Lower leg skin (tissue), 4 donors: ENCODE data around the gene ABR. TPM values are rescaled to one million over a fixed set of nuclear protein-coding genes. Genes with fewer than 3 reads are reported as not detected.

ENCODE experiments used
- DNase-seq, 2 donors: peaks; one replicate each; pipeline ENCODE4 v3.0.0-alpha.2; 2019; ENCODE audit warnings: low spot score in 2 of 2
- H3K4me3 ChIP-seq: fragments of 200-600 bp; sonication (generic); 2 replicates; pipeline ENCODE4 v1.5.1; 2017; ENCODE audit warnings: mild to moderate bottlenecking, low read depth; ENCODE audit not compliant: poor library complexity, severe bottlenecking
- POLR2A ChIP-seq, 2 donors: fragments of 450-650 bp; IDR thresholded peaks; one replicate each; pipeline ENCODE4 v1.6.1; 2016 to 2017; ENCODE audit warnings: antibody characterized with exemption in 2 of 2, mild to moderate bottlenecking in 1 of 2, moderate library complexity in 1 of 2
- WGBS, 2 donors: methylation state at CpG; one replicate each; pipeline ENCODE4 v1.1.5; 2018; 5-methylcytosine and 5-hydroxymethylcytosine counted together
- intact Hi-C: fragments of 100-400 bp; cut with DNase I; formaldehyde crosslinking; loops from one replicate; pipeline ENCODE4 v1.15.0; 2023; ENCODE audit warnings: low total_unique reads
- total RNA-seq, 4 donors: library from RNA; depleted of rRNA; stranded (reverse); fragments of >200 nt; gene quantifications; one replicate each; pipeline ENCODE4 v1.1.0, GENCODE V29; 2016
- TF ChIP-seq, protein P1 (sequence below), 3 donors: fragments of 450-650 bp; IDR thresholded peaks; one replicate each; pipeline ENCODE4 v1.5.1; 2016; ENCODE audit warnings: antibody characterized with exemption in 3 of 3, mild to moderate bottlenecking in 3 of 3, moderate library complexity in 2 of 3

The ABR gene
- total RNA-seq, 4 donors from 2014 or later: 60.9 to 98.8 (median 88.3) TPM

DNA sequence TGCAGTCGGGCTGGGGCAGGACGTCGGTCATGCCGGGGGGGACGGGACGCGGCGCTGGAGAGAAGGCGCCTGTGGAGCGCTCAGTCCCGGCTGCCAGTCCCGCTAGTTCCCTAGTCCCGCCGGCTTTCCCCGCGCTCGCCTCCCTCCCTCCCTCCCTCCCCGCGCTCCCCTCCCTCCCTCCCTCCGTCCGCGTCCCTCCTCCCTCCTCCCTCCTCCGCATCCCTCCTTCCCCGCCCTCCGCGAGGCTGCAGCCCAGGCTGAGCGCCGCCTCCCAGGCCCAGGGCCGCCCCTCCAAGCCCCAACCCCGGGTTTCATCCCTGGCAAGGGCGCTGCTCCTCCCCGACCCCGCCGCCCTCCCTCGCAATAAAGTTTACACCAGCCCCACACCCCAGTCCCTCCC, 148.1 kb downstream of the ABR start:
- no peak for DNase-seq
- WGBS, 2 donors: 42 to 45% methylated on average over 18 to 27 of the region's 35 CpGs
- intact Hi-C loops: no loop called here
- no peak overlapping the region for H3K4me3 ChIP-seq
- no peak for TF ChIP-seq POLR2A (IDR thresholded peaks at IDR 0.05)
- TF ChIP-seq, protein P1, sequence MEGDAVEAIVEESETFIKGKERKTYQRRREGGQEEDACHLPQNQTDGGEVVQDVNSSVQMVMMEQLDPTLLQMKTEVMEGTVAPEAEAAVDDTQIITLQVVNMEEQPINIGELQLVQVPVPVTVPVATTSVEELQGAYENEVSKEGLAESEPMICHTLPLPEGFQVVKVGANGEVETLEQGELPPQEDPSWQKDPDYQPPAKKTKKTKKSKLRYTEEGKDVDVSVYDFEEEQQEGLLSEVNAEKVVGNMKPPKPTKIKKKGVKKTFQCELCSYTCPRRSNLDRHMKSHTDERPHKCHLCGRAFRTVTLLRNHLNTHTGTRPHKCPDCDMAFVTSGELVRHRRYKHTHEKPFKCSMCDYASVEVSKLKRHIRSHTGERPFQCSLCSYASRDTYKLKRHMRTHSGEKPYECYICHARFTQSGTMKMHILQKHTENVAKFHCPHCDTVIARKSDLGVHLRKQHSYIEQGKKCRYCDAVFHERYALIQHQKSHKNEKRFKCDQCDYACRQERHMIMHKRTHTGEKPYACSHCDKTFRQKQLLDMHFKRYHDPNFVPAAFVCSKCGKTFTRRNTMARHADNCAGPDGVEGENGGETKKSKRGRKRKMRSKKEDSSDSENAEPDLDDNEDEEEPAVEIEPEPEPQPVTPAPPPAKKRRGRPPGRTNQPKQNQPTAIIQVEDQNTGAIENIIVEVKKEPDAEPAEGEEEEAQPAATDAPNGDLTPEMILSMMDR (IDR thresholded peaks at IDR 0.05): no peak

DNA sequence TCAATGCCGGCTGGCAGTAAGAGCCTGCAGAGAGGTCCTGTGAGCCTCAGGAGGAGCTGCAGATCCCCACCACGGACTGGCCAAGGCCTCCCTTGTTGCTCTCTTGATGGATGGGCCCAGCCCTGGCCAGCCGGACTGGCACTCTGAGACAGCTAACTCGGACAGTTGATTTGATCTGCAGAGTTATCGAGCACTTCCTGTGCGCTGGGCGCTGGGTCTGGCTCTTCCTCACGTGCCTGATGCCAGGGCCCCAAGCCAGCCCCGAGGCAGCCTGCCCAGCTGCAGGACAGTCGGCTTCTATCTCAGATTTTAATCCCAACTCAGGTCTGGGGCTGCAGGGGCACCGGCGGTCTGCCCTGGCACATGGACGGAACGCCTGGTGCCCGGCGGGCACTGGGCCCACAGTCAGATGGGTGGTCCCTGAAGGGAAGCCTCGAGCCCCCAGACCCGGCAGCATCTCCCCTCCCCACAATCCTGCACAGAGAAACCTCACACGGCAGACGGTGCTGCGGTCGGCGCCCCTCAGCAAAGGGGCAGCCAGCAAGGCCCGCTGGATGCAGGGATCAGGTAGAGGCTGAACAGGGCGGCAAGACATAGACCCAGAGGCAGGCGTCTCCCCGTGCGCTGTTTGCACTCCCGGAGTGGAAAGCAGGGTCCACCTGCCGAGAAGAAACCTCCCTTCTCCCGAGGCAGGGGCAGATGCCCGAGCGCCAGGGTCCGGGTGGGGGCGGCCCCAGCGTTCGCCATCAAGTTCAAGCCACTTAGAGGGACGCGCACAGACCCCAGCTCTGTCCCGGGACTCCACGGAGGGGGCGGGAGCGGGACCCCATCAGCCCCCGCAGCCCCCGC, 148.9 kb downstream of the ABR start:
- no peak for TF ChIP-seq POLR2A (IDR thresholded peaks at IDR 0.05)
- TF ChIP-seq, protein P1 (IDR thresholded peaks at IDR 0.05): no peak
- WGBS, 2 donors: 47 to 58% methylated on average over 25 to 39 of the region's 45 CpGs
- intact Hi-C loops: no loop called here
- H3K4me3 ChIP-seq: no peak overlapping the region
- DNase-seq: peak in 1 of 2 donors; percentile 93

DNA sequence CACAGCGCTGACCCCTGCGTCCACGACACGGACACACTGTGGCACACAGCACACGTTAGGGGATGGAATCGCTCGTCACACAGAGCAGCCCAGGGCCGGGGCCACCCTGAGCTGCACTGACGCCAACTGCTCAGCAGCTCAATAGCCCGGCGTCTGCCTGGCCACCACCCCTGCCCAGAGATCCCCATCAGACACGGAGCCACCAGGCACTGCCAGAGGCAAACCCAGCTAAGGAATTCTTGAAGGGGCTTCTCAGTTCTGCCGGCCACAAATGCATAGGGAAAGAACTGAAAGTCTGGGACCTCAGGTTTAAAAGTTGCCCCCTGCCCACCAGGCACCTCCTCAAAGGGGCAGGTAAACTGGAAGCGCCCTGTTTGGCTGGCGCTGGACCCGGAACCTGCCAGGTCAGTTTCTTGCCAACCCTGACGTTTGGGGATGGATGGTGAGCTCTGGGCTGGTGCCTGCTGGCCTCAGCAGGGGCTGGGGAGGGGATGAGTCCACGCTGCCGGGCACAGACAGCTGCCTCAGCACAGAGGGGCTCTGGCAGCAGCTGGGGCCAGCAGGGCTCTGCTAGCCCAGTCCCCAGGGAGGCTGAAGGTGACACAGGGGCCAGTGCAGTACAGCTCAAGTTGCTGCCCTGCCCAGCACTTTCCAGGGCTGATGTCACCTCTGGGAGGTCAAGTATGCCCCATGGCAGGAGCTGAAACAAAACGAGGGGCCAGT, 149.7 kb downstream of the ABR start:
- no peak overlapping the region for H3K4me3 ChIP-seq
- 72 to 76% methylated on average over 15 to 17 of the region's 20 CpGs for WGBS, 2 donors
- intact Hi-C loops: no loop called here
- no peak for DNase-seq
- TF ChIP-seq POLR2A (IDR thresholded peaks at IDR 0.05): no peak
- TF ChIP-seq, protein P1 (IDR thresholded peaks at IDR 0.05): no peak

DNA sequence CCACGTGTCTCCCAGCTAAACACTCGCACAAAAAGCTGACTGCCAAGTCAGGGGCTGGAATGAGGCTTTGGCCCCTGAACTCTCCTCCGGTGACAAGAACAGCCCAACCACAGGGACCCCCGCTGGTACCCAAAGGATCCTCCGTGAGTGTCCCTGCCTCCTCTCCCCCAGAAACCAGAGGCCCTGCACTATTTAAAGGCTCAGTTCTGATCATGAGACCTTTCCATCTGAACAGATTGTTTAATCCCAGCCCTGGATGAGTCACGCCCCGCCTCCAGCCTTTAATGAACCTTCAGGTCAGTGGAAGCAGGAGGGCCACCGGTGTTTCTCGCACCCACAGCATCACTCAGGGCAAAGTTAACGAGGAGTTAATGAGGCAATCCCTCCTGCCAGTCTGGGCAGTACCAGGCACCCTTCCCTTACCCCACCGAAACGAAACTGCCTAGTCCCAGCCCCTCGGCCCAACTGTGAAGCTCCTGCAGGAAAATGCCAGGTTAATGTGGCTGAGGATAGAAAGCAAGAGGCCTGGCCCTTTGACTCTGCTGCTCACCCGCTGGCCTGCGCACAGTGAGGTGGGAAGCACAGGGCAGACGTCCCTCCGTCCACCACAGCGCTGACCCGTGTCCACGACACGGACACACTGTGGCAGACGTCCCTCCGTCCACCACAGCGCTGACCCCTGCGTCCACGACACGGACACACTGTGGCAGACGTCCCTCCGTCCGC, 150.4 kb downstream of the ABR start:
- peak in 1 of 2 donors; percentile 69 for DNase-seq
- TF ChIP-seq POLR2A (IDR thresholded peaks at IDR 0.05): no peak
- no peak overlapping the region for H3K4me3 ChIP-seq
- intact Hi-C loops: no loop called here
- 71 to 76% methylated on average over 30 of the region's 30 CpGs for WGBS, 2 donors

DNA sequence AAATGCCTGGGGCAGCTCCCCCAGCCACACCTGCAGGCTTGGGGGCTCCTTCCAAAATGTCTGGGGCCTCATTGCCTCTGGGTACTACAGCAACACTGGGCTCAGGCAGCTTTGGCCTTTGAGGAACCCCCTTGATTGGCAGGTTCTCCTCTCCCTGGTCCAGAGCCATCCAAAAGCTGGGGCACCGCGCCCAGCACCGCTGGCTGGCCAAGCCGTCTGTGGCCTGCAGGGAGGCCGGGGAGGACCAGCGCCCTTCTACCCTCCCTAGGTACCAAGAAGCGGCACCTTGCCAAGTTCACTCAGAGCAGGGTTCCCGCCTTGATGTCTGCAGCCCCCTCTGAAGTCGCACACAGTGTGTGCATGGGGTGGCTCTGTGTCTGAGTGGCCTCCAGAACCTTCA, 152.7 kb downstream of the ABR start:
- intact Hi-C loops: no loop called here
- 75 to 88% methylated on average over 7 of the region's 9 CpGs for WGBS, 2 donors
- TF ChIP-seq, protein P1 (IDR thresholded peaks at IDR 0.05): no peak
- no peak for TF ChIP-seq POLR2A (IDR thresholded peaks at IDR 0.05)
- no peak for DNase-seq
- H3K4me3 ChIP-seq: no peak overlapping the region

DNA sequence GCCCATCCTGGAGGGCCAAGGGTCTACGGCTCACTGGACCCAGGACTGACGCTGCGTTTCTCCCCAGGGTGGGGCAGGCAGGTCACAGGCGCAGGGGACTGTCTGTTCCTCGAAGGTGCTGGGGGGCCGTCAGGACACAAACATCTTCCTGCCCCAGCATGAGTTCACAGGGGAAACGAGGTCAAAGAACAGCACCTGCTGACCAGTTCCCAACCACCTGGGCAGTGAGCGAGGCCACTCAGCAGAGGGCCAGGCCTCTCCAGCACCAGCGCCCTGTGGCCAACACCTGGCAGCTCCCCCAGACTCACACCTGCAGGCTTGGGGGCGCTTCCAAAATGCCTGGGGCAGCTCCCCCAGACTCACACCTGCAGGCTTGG, 153.2 kb downstream of the ABR start:
- intact Hi-C loops: no loop called here
- no peak for DNase-seq
- 95 to 96% methylated on average over 10 of the region's 10 CpGs for WGBS, 2 donors
- no peak overlapping the region for H3K4me3 ChIP-seq
- no peak for TF ChIP-seq POLR2A (IDR thresholded peaks at IDR 0.05)
- TF ChIP-seq, protein P1 (IDR thresholded peaks at IDR 0.05): no peak
